Loucy (cell line): ENCODE data around the gene ARSH.

Experiments used
- H2AFZ ChIP-seq: fragments of 200-600 bp; sonication (generic); 2 replicates; pipeline ENCODE4 v1.6.0; 2016; ENCODE audit warnings: antibody characterized with exemption, mild to moderate bottlenecking, low read length, moderate library complexity
- H3F3A ChIP-seq: fragments of 200-600 bp; 2 replicates; pipeline ENCODE4 v1.6.0; 2016; ENCODE audit warnings: antibody characterized with exemption, low read depth, mild to moderate bottlenecking
- H3K27me3 ChIP-seq: fragments of 200-600 bp; sonication (generic); 2 replicates; pipeline ENCODE4 v1.6.1; 2014; ENCODE audit warnings: low read length, mild to moderate bottlenecking; ENCODE audit not compliant: insufficient read depth, poor library complexity, severe bottlenecking
- H3K36me3 ChIP-seq: fragments of 200-600 bp; sonication (generic); 2 replicates; pipeline ENCODE4 v1.6.1; 2016; ENCODE audit warnings: low read length; ENCODE audit not compliant: insufficient read depth
- H3K4me1 ChIP-seq: fragments of 200-600 bp; sonication (generic); 2 replicates; pipeline ENCODE4 v1.5.1; 2014; ENCODE audit warnings: low read length, mild to moderate bottlenecking; ENCODE audit not compliant: insufficient read depth, poor library complexity, severe bottlenecking
- H3K4me2 ChIP-seq: fragments of 200-600 bp; sonication (generic); 2 replicates; pipeline ENCODE4 v1.6.0; 2014; ENCODE audit warnings: antibody characterized with exemption, low read length, low read depth, mild to moderate bottlenecking; ENCODE audit not compliant: poor library complexity, severe bottlenecking
- H3K4me3 ChIP-seq: fragments of 200-600 bp; sonication (generic); 2 replicates; pipeline ENCODE4 v1.5.1; 2014; ENCODE audit warnings: low read length, mild to moderate bottlenecking, mixed read lengths; ENCODE audit not compliant: poor library complexity, severe bottlenecking
- H3K79me2 ChIP-seq: fragments of 200-600 bp; sonication (generic); 2 replicates; pipeline ENCODE4 v1.6.1; 2014; ENCODE audit warnings: low read length; ENCODE audit not compliant: insufficient read depth
- H3K9ac ChIP-seq: fragments of 200-600 bp; sonication (generic); 2 replicates; pipeline ENCODE4 v1.6.0; 2014; ENCODE audit warnings: mild to moderate bottlenecking, low read depth, low read length, moderate library complexity; ENCODE audit not compliant: poor library complexity, severe bottlenecking
- H3K9me2 ChIP-seq: fragments of 200-600 bp; sonication (generic); replicated peaks from 2 replicates; pipeline ENCODE4 v1.6.1; 2016; ENCODE audit warnings: low read depth, low read length, mixed read lengths
- H3K9me3 ChIP-seq: fragments of 200-600 bp; sonication (generic); 2 replicates; pipeline ENCODE4 v1.6.1; 2014; ENCODE audit warnings: mild to moderate bottlenecking, antibody characterized with exemption, low read length, low read depth; ENCODE audit not compliant: insufficient read depth
- H4K20me1 ChIP-seq: fragments of 200-600 bp; sonication (generic); 2 replicates; pipeline ENCODE4 v1.6.0; 2014; ENCODE audit warnings: antibody characterized with exemption, low read length, mild to moderate bottlenecking; ENCODE audit not compliant: insufficient read depth, poor library complexity, severe bottlenecking
- CTCF ChIP-seq: fragments of 200-600 bp; sonication (generic); conservative IDR thresholded peaks from 2 replicates; pipeline ENCODE4 v1.5.1; 2014; ENCODE audit warnings: mild to moderate bottlenecking, antibody characterized with exemption, low read length
- EZH2phosphoT487 ChIP-seq: fragments of 200-600 bp; IDR thresholded peaks from 2 replicates; pipeline ENCODE4 v1.6.1; 2018; ENCODE audit warnings: antibody characterized with exemption, mild to moderate bottlenecking, moderate library complexity, borderline replicate concordance

The ARSH gene

GRCh38 chrX:3006495-3006894, at the start of gene ARSH:
ARSH (plus strand) TSS chrX:3006546; CDS start chrX:3006613, 67 bp downstream.
- H3K4me3 ChIP-seq = no peak within 1 kb of the TSS
- no peaks in the 10 kb centered on the region for H3K9me2 ChIP-seq
- no peak for TF ChIP-seq CTCF
- no peak for TF ChIP-seq EZH2phosphoT487
- H3K9ac ChIP-seq = no peak within 1 kb of the TSS
- no peaks in the 10 kb centered on the region for H3K36me3 ChIP-seq
- H2AFZ ChIP-seq = no peak within 1 kb of the TSS
- no peaks in the 10 kb centered on the region for H3K9me3 ChIP-seq
- H3F3A ChIP-seq = no peaks in the 10 kb centered on the region
- no peaks in the 10 kb centered on the region for H3K27me3 ChIP-seq
- H3K4me2 ChIP-seq = no peak within 1 kb of the TSS
- H4K20me1 ChIP-seq = no peaks in the 10 kb centered on the region
- no peaks in the 10 kb centered on the region for H3K79me2 ChIP-seq
- H3K4me1 ChIP-seq = no peaks in the 10 kb centered on the region

GRCh38 chrX:2958199-2958598, 48.1 kb upstream of the ARSH start:
- Histone ChIP-seq H3K4me1 (no peaks in the 10 kb centered on the region), H3K9me2 (no peaks in the 10 kb centered on the region), H3K9ac (no peak overlapping the region), H4K20me1 (no peaks in the 10 kb centered on the region), H3F3A (no peaks in the 10 kb centered on the region), H3K36me3 (no peaks in the 10 kb centered on the region), H3K4me2 (no peak overlapping the region), H3K9me3 (no peaks in the 10 kb centered on the region), H3K79me2 (no peaks in the 10 kb centered on the region), H3K4me3 (no peak overlapping the region), H3K27me3 (no peaks in the 10 kb centered on the region), H2AFZ (no peak overlapping the region)
- no peak for TF ChIP-seq CTCF
- TF ChIP-seq EZH2phosphoT487 = no peak

GRCh38 chrX:2960861-2961515, 45.4 kb upstream of the ARSH start:
- Histone ChIP-seq H3K4me2 (no peak overlapping the region), H3K27me3 (no peaks in the 10 kb centered on the region), H3K9me3 (no peaks in the 10 kb centered on the region), H4K20me1 (no peaks in the 10 kb centered on the region), H3K4me1 (no peaks in the 10 kb centered on the region), H3K9ac (no peak overlapping the region), H3K9me2 (no peaks in the 10 kb centered on the region), H3K4me3 (no peak overlapping the region), H2AFZ (no peak overlapping the region), H3K79me2 (no peaks in the 10 kb centered on the region), H3F3A (no peaks in the 10 kb centered on the region), H3K36me3 (no peaks in the 10 kb centered on the region)
- TF ChIP-seq CTCF (no peak), EZH2phosphoT487 (no peak)
